HCT116 (cell line): ENCODE results near the gene DBP. TPM values are rescaled to one million over a fixed set of nuclear protein-coding genes. Genes with fewer than 3 reads are reported as not detected.
A peak's percentile ranks its signal among the peaks of the same experiment; 100 is the strongest.

Source experiments
- ATAC-seq: fragments of 200-7000 bp; cut with Tn5 transposase; 2 replicates; pipeline ENCODE4 v1.9.1; 2020; ENCODE audit warnings: mild to moderate bottlenecking, moderate library complexity
- BruUV-seq: library from RNA; stranded (reverse); fragments of 400-500 nt; replicated peaks from 2 replicates; lab custom pipeline; 2021; lab: Mats Ljungman, UMichigan
- CTCF ChIA-PET: fragments of 300-600 bp; sonication (Branson Sonifier 250); formaldehyde crosslinking; loops from one replicate; lab custom pipeline; 2021; ENCODE audit warnings: antibody characterized with exemption; lab: Charles Lee
- POLR2A ChIA-PET: fragments of 300-600, 350-600 bp; sonication (Branson Sonifier 250); formaldehyde crosslinking; loops from one replicate; lab custom pipeline; 2021; ENCODE audit warnings: antibody characterized with exemption; lab: Charles Lee
- RAD21 ChIA-PET, 2 experiments: fragments of 300-600 bp; sonication (Branson Sonifier 250); formaldehyde crosslinking; loops; one replicate each; lab custom pipeline; 2023; ENCODE audit warnings: low total read pairs in 2 of 2; ENCODE audit not compliant: uncharacterized antibody in 2 of 2, unreplicated experiment in 2 of 2, low non-redundant PET in 1 of 2; lab: Charles Lee
- DNase-seq: peaks from one replicate; pipeline ENCODE4 v3.0.0-alpha.2; 2010; ENCODE audit warnings: low read depth, low spot score
- H2AFZ ChIP-seq: fragments of 200-600 bp; shearing (Covaris generic), sonication (generic); 2 replicates; pipeline ENCODE4 v1.6.1; 2017; ENCODE audit warnings: low read depth, mixed run types, mixed read lengths, antibody characterized with exemption, low read length; ENCODE audit not compliant: poor library complexity, severe bottlenecking
- H3K27ac ChIP-seq: 2 replicates; pipeline ENCODE4 v1.5.1; 2012; ENCODE audit warnings: low read depth, low read length
- H3K27me3 ChIP-seq: fragments of 200-600 bp; sonication (generic); 2 replicates; pipeline ENCODE4 v1.6.1; 2016; ENCODE audit warnings: mixed run types, low read length, mixed read lengths; ENCODE audit not compliant: insufficient read depth
- H3K36me3 ChIP-seq, 2 experiments: fragments of 200-500 bp in 1 of 2; fragments of 200-600 bp in 1 of 2; sonication (Bioruptor generic) in 1 of 2; sonication (generic) in 1 of 2; 2 replicates each; pipeline versions ENCODE4 v1.5.1 to v1.6.1; 2014 to 2016; ENCODE audit warnings: low read length in 2 of 2, inconsistent platforms in 1 of 2, mixed read lengths in 1 of 2, mixed run types in 1 of 2; ENCODE audit not compliant: insufficient read depth in 2 of 2, control insufficient read depth in 1 of 2
- H3K4me1 ChIP-seq, 2 experiments: fragments of 200-600 bp in 1 of 2; sonication (generic) in 1 of 2; 2 replicates each; pipeline versions ENCODE4 v1.5.1 to v1.6.1; 2012 to 2017; ENCODE audit warnings: low read length in 2 of 2, inconsistent platforms in 1 of 2, mild to moderate bottlenecking in 1 of 2, mixed read lengths in 1 of 2, mixed run types in 1 of 2, moderate library complexity in 1 of 2; ENCODE audit not compliant: insufficient read depth in 2 of 2, control insufficient read depth in 1 of 2
- H3K4me2 ChIP-seq: fragments of 200-600 bp; sonication (generic); 2 replicates; pipeline ENCODE4 v1.6.1; 2017; ENCODE audit warnings: mixed run types, low read length, mixed read lengths
- H3K4me3 ChIP-seq, 2 experiments: fragments of 200-600 bp in 1 of 2; sonication (generic) in 1 of 2; replicated peaks in 1 of 2; 2 replicates each; pipeline ENCODE4 v1.5.1; 2011 to 2016; ENCODE audit warnings: low read length in 2 of 2, control low read depth in 1 of 2, low read depth in 1 of 2, mild to moderate bottlenecking in 1 of 2, mixed read lengths in 1 of 2, mixed run types in 1 of 2
- H3K79me2 ChIP-seq: fragments of 200-600 bp; sonication (generic); 2 replicates; pipeline ENCODE4 v1.6.1; 2017; ENCODE audit warnings: mild to moderate bottlenecking, mixed run types, low read length, moderate library complexity, mixed read lengths; ENCODE audit not compliant: insufficient read depth
- H3K9ac ChIP-seq: fragments of 200-600 bp; sonication (generic); 2 replicates; pipeline ENCODE4 v1.6.1; 2016; ENCODE audit warnings: low read length, mixed read lengths
- H3K9me2 ChIP-seq: fragments of 200-600 bp; sonication (generic), shearing (Covaris generic); 2 replicates; pipeline ENCODE4 v1.6.1; 2017; ENCODE audit warnings: mixed run types, mild to moderate bottlenecking, moderate library complexity; ENCODE audit not compliant: insufficient read depth
- H3K9me3 ChIP-seq, 2 experiments: fragments of 200-500 bp in 1 of 2; fragments of 200-600 bp in 1 of 2; sonication (Bioruptor generic) in 1 of 2; sonication (generic) in 1 of 2; 2 replicates each; pipeline ENCODE4 v1.6.1; 2014 to 2017; ENCODE audit warnings: low read length in 2 of 2, mixed read lengths in 2 of 2, inconsistent platforms in 1 of 2, low read depth in 1 of 2, mild to moderate bottlenecking in 1 of 2, mixed run types in 1 of 2, moderate library complexity in 1 of 2; ENCODE audit not compliant: control insufficient read depth in 1 of 2, insufficient read depth in 1 of 2
- H4K20me1 ChIP-seq: fragments of 200-600 bp; sonication (generic), shearing (Covaris generic); 2 replicates; pipeline ENCODE4 v1.6.1; 2017; ENCODE audit warnings: mixed run types, mild to moderate bottlenecking, moderate library complexity; ENCODE audit not compliant: insufficient read depth
- CEBPB ChIP-seq: IDR thresholded peaks from 2 replicates; pipeline ENCODE4 v1.6.1; 2012; ENCODE audit warnings: low read depth
- EGR1 ChIP-seq: IDR thresholded peaks from 2 replicates; pipeline ENCODE4 v1.6.1; 2012; ENCODE audit warnings: low read depth
- ELF1 ChIP-seq: IDR thresholded peaks from 2 replicates; pipeline ENCODE4 v1.6.1; 2012; ENCODE audit warnings: low read depth, borderline replicate concordance
- EZH2 ChIP-seq: fragments of 200-600 bp; sonication (generic); IDR thresholded peaks from 2 replicates; pipeline ENCODE4 v1.6.1; 2017; ENCODE audit warnings: antibody characterized with exemption, mixed run types
- EZH2phosphoT487 ChIP-seq: fragments of 200-600 bp; IDR thresholded peaks from 2 replicates; pipeline ENCODE4 v1.6.1; 2018; ENCODE audit warnings: antibody characterized with exemption, borderline replicate concordance
- FOSL1 ChIP-seq: IDR thresholded peaks from 2 replicates; pipeline ENCODE4 v1.6.1; 2012; ENCODE audit warnings: low read depth
- JUND ChIP-seq: IDR thresholded peaks from 2 replicates; pipeline ENCODE4 v1.6.1; 2012
- MAX ChIP-seq: IDR thresholded peaks from 2 replicates; pipeline ENCODE4 v1.6.1; 2012
- POLR2AphosphoS5 ChIP-seq: IDR thresholded peaks from 2 replicates; pipeline ENCODE4 v1.6.1; 2011; ENCODE audit warnings: mild to moderate bottlenecking, low read depth, low read length, moderate library complexity
- RAD21 ChIP-seq: IDR thresholded peaks from 2 replicates; pipeline ENCODE4 v1.6.1; 2012; ENCODE audit warnings: low read depth, mild to moderate bottlenecking
- SP1 ChIP-seq: IDR thresholded peaks from 2 replicates; pipeline ENCODE4 v1.6.1; 2012; ENCODE audit warnings: low read depth
- SRF ChIP-seq: IDR thresholded peaks from 2 replicates; pipeline ENCODE4 v1.6.1; 2012; ENCODE audit warnings: low read depth
- ZBTB33 ChIP-seq: IDR thresholded peaks from 2 replicates; pipeline ENCODE4 v1.6.1; 2011; ENCODE audit warnings: mild to moderate bottlenecking, low read length, moderate library complexity; ENCODE audit not compliant: insufficient replicate concordance; ENCODE audit errors: extremely low read depth
- ZFX ChIP-seq: fragments of 450-650 bp; IDR thresholded peaks from 2 replicates; pipeline ENCODE4 v1.6.1; 2017
- intact Hi-C: fragments of 100-400 bp; cut with micrococcal nuclease; formaldehyde crosslinking; loops from 2 replicates; pipeline ENCODE4 v1.10.0; 2022
- total RNA-seq: library from RNA; stranded (reverse); gene quantifications from one replicate; pipeline ENCODE4 v1.2.1, GENCODE V29; 2021; ENCODE audit not compliant: unreplicated experiment
- TF ChIP-seq, protein P1 (sequence below): IDR thresholded peaks from 2 replicates; pipeline ENCODE4 v1.6.1; 2012; ENCODE audit warnings: low read depth
- TF ChIP-seq, protein P2 (sequence below): IDR thresholded peaks from 2 replicates; pipeline ENCODE4 v1.6.1; 2012

DBP gene
- total RNA-seq, 1 experiment from 2014 or later, result 45.9 TPM

- H3K27ac ChIP-seq, result peak overlapping the region; percentile 5; the same call in 1 of the 2 replicates
- H3K9me2 ChIP-seq, result no peaks in the 10 kb centered on the region
- H4K20me1 ChIP-seq, result no peaks in the 10 kb centered on the region
- ChIA-PET CTCF (no interaction called here), POLR2A (no interaction called here), RAD21 (no interaction called here)
- no TSS peak for BruUV-seq
- intact Hi-C loops, result no loop called here
- H3K9me3 ChIP-seq, result no peaks in the 10 kb centered on the region
- no peaks in the 10 kb centered on the region for H3K36me3 ChIP-seq
- H3K4me1 ChIP-seq, result peaks cover 16 to 53% of the 10 kb centered on the region in 2 experiments
- DNase-seq, result no peak
- H3K79me2 ChIP-seq, result no peaks in the 10 kb centered on the region
- no peak overlapping the region; the same call in 1 of the 2 replicates for H3K4me2 ChIP-seq
- no peaks in the 10 kb centered on the region for H3K27me3 ChIP-seq
- no peak overlapping the region for H3K9ac ChIP-seq
- no peak overlapping the region for H3K4me3 ChIP-seq
- ATAC-seq, result no peak
- TF ChIP-seq JUND (no peak), SRF (no peak), SP1 (no peak), MAX (no peak), ZBTB33 (no peak), ZFX (no peak), CEBPB (no peak), POLR2AphosphoS5 (no peak), RAD21 (no peak), EZH2phosphoT487 (no peak), ELF1 (no peak), EZH2 (no peak), EGR1 (no peak), FOSL1 (no peak)
- TF ChIP-seq, protein P1, sequence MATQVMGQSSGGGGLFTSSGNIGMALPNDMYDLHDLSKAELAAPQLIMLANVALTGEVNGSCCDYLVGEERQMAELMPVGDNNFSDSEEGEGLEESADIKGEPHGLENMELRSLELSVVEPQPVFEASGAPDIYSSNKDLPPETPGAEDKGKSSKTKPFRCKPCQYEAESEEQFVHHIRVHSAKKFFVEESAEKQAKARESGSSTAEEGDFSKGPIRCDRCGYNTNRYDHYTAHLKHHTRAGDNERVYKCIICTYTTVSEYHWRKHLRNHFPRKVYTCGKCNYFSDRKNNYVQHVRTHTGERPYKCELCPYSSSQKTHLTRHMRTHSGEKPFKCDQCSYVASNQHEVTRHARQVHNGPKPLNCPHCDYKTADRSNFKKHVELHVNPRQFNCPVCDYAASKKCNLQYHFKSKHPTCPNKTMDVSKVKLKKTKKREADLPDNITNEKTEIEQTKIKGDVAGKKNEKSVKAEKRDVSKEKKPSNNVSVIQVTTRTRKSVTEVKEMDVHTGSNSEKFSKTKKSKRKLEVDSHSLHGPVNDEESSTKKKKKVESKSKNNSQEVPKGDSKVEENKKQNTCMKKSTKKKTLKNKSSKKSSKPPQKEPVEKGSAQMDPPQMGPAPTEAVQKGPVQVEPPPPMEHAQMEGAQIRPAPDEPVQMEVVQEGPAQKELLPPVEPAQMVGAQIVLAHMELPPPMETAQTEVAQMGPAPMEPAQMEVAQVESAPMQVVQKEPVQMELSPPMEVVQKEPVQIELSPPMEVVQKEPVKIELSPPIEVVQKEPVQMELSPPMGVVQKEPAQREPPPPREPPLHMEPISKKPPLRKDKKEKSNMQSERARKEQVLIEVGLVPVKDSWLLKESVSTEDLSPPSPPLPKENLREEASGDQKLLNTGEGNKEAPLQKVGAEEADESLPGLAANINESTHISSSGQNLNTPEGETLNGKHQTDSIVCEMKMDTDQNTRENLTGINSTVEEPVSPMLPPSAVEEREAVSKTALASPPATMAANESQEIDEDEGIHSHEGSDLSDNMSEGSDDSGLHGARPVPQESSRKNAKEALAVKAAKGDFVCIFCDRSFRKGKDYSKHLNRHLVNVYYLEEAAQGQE, result no peak
- TF ChIP-seq, protein P2, sequence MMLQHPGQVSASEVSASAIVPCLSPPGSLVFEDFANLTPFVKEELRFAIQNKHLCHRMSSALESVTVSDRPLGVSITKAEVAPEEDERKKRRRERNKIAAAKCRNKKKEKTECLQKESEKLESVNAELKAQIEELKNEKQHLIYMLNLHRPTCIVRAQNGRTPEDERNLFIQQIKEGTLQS, result no peak
- peak overlapping the region; percentile 8 for H2AFZ ChIP-seq
Observed at GRCh38 chr19:48651683-48652048, 14.5 kb upstream of the DBP start.
